GM12878 (cell line): ENCODE results near the gene ZMYM1.

Experiments used
- HDAC6 ChIP-seq: fragments of 200-600 bp; sonication (generic); IDR thresholded peaks from one replicate; pipeline ENCODE4 v1.8.0; 2017; ENCODE audit warnings: antibody characterized with exemption; ENCODE audit not compliant: unreplicated experiment
- NR2C2 ChIP-seq: IDR thresholded peaks from 2 replicates; pipeline ENCODE4 v1.6.1; 2011; ENCODE audit warnings: borderline replicate concordance, low read depth; ENCODE audit not compliant: control insufficient read depth, insufficient read length
- NRF1 ChIP-seq: conservative IDR thresholded peaks from 2 replicates; pipeline ENCODE4 v1.6.1; 2011; ENCODE audit warnings: mild to moderate bottlenecking, low read depth, low read length, improper control_type of control experiment
- POLR2AphosphoS2 ChIP-seq: IDR thresholded peaks from 2 replicates; pipeline ENCODE4 v1.6.1; 2011; ENCODE audit warnings: low read depth, mild to moderate bottlenecking, low read length, improper control_type of control experiment, moderate library complexity
- YBX1 ChIP-seq: fragments of 450-650 bp; IDR thresholded peaks from 2 replicates; pipeline ENCODE4 v1.6.1; 2016; ENCODE audit warnings: antibody characterized with exemption
- TF ChIP-seq, protein P1 (sequence below): IDR thresholded peaks from 2 replicates; pipeline ENCODE4 v1.6.1; 2012; ENCODE audit warnings: low read depth, low read length, improper control_type of control experiment

DNA sequence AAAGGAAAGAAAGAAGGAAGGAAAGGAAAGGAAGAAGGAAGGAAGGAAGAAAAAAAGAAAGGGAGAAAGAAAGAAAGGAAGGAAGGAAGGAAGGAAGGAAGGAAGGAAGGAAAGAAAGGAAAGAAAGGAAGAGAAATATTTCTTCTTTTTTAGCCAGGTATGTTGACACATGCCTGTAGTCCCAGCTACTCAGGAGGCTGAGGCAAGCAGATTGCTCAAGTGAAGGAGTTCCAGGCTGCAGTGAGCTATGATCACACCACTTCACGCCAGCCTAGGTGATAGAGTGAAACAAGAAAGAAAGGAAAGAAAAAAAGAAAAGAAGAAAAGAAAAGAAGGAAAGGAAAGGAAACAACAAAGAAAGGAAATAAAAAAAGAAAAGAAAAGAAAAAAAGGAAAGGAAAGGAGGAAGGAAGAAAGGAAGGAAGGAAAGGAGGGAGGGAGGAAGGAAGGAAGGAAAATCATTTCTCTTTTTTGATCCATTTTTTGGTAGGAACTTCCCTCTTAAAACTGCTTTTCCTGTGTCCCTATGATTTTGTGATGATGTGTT, 5.8 kb upstream of the ZMYM1 start:
- no peak for TF ChIP-seq POLR2AphosphoS2
- TF ChIP-seq NR2C2, result no peak
- TF ChIP-seq NRF1, result no peak
- no peak for TF ChIP-seq HDAC6
- TF ChIP-seq, protein P1, sequence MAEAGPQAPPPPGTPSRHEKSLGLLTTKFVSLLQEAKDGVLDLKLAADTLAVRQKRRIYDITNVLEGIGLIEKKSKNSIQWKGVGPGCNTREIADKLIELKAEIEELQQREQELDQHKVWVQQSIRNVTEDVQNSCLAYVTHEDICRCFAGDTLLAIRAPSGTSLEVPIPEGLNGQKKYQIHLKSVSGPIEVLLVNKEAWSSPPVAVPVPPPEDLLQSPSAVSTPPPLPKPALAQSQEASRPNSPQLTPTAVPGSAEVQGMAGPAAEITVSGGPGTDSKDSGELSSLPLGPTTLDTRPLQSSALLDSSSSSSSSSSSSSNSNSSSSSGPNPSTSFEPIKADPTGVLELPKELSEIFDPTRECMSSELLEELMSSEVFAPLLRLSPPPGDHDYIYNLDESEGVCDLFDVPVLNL, result no peak
- TF ChIP-seq YBX1, result no peak
